ENCODE measurements around the gene SPATS2. TPM values are rescaled to one million over a fixed set of nuclear protein-coding genes. Genes with fewer than 3 reads are reported as not detected.

Gene SPATS2
- total and polyA plus RNA-seq, 2 donors (not counting 1 experiment from before 2014, with no cell fraction given) = 11.3 to 21.5 TPM

- H3K4me3 Mint-ChIP-seq = peak overlapping the region; percentile 90
- Histone ChIP-seq H3K79me2 (ENCODE audit: control insufficient read depth, insufficient read depth, low read length) (no peaks in the 10 kb centered on the region), H3K27ac (ENCODE audit: low read length in 2 of 2) (no peak overlapping the region), H3K36me3 (replicated peaks in 1 of 2; ENCODE audit: control extremely low read depth in 1 of 2, control insufficient read depth in 1 of 2, extremely low read depth in 1 of 2, insufficient read depth in 2 of 2, low read length in 1 of 2) (no peaks in the 10 kb centered on the region), H2AFZ (ENCODE audit: insufficient read depth, low read depth, low read length, poor library complexity, severe bottlenecking) (peak overlapping the region; percentile 77), H3K4me1 (ENCODE audit: control insufficient read depth in 2 of 2, insufficient read depth in 2 of 2, low read length in 2 of 2) (peaks cover 33 to 49% of the 10 kb centered on the region in 2 donors), H3K27me3 (replicated peaks in 1 of 4; ENCODE audit: control extremely low read depth in 1 of 4, control insufficient read depth in 3 of 4, insufficient read depth in 4 of 4, low read length in 3 of 4) (peaks cover 0 to 42% (median 13%) of the 10 kb centered on the region in 4 experiments), H4K20me1 (ENCODE audit: control insufficient read depth, insufficient read depth, low read length, poor library complexity, severe bottlenecking) (no peaks in the 10 kb centered on the region), H3K4me2 (replicated peaks; ENCODE audit: low read depth, low read length, poor library complexity, severe bottlenecking) (peak overlapping the region; percentile 99), H3K9me3 (ENCODE audit: control extremely low read depth in 1 of 3, control insufficient read depth in 2 of 3, insufficient read depth in 1 of 3, low read length in 2 of 3) (peaks cover 0 to 9% (median 0%) of the 10 kb centered on the region in 3 donors), H3K9ac (ENCODE audit: low read length) (peak overlapping the region; percentile 72), H3K4me3 (ENCODE audit: control extremely low read depth in 1 of 5, extremely low read depth in 1 of 5, insufficient read depth in 1 of 5, low read depth in 2 of 5, low read length in 4 of 5) (peak overlapping the region in 4 of 5 experiments; percentile 40 to 76 (median 52))
- peaks cover 27% of the 10 kb centered on the region for H3K27me3 Mint-ChIP-seq
- no peaks in the 10 kb centered on the region for H3K9me3 Mint-ChIP-seq (ENCODE audit: insufficient read depth)
- TF ChIP-seq CTCF (IDR thresholded peaks at IDR 0.05) = no peak
- peak; percentile 27 for TF ChIP-seq EZH2 (IDR thresholded peaks at IDR 0.05; ENCODE audit: borderline replicate concordance, insufficient read depth, low read depth, low read length, poor library complexity, severe bottlenecking)
- DNase-seq = no peak
- ATAC-seq (ENCODE audit: low read depth) = no peak
- POLR2A ChIA-PET = interaction anchor here (0.7 kb wide), 1 partner anchor 264 kb away, joined by 6 read pairs; no protein-coding TSS in a partner anchor
- H3K27ac Mint-ChIP-seq = no peak overlapping the region
- intact Hi-C loops (cut with micrococcal nuclease) = no loop called here
- peaks cover 43% of the 10 kb centered on the region for H3K4me1 Mint-ChIP-seq
- CTCF ChIA-PET = interaction anchor here (1.2 to 2.1 kb wide), 2 partner anchors 179 to 190 kb away, joined by 5 to 6 read pairs; partner anchors contain the start of gene DNAJC22
- WGBS (ENCODE audit: insufficient coverage) = 11% methylated on average over 7 of the region's 13 CpGs
Measured at GRCh38 chr12:49537231-49537751, 170.0 kb downstream of the SPATS2 start.
